ENCODE measurements around the gene RNF213.

Gene RNF213

GRCh38 chr17:80374732-80375585 lies 114.3 kb downstream of the RNF213 start:
- DNase-seq, result no peak

- no peak for DNase-seq
These were observed 115.9 kb downstream of the RNF213 start for GRCh38 chr17:80376531-80376930.

GRCh38 chr17:80377798-80378197 lies 117.1 kb downstream of the RNF213 start:
- DNase-seq, result no peak

GRCh38 chr17:80379348-80379747 lies 118.7 kb downstream of the RNF213 start:
- DNase-seq, result no peak

GRCh38 chr17:80380068-80380467 lies 119.4 kb downstream of the RNF213 start:
- no peak for DNase-seq

GRCh38 chr17:80380555-80381002 lies 119.9 kb downstream of the RNF213 start:
- DNase-seq, result no peak

- no peak for DNase-seq
These were observed 120.8 kb downstream of the RNF213 start for GRCh38 chr17:80381416-80381923.

- DNase-seq, result no peak
These were observed 121.8 kb downstream of the RNF213 start for GRCh38 chr17:80382446-80382845.

- DNase-seq, result no peak
These were observed 122.3 kb downstream of the RNF213 start for GRCh38 chr17:80382956-80383355.

- no peak for DNase-seq
These were observed 123.7 kb downstream of the RNF213 start for GRCh38 chr17:80384078-80384960.

GRCh38 chr17:80385046-80385445 lies 124.4 kb downstream of the RNF213 start:
- DNase-seq, result no peak

GRCh38 chr17:80386341-80386740 lies 125.7 kb downstream of the RNF213 start:
- no peak for DNase-seq

- no peak for DNase-seq
These were observed 126.4 kb downstream of the RNF213 start for GRCh38 chr17:80387071-80387470.

- no peak for DNase-seq
These were observed 127.5 kb downstream of the RNF213 start for GRCh38 chr17:80388175-80388574.

- no peak for DNase-seq
These were observed 127.9 kb downstream of the RNF213 start for GRCh38 chr17:80388601-80389000.

GRCh38 chr17:80389011-80389995 lies 128.7 kb downstream of the RNF213 start:
- DNase-seq, result no peak

GRCh38 chr17:80393241-80393890 lies 132.7 kb downstream of the RNF213 start:
- no peak for DNase-seq

- no peak for DNase-seq
These were observed 133.3 kb downstream of the RNF213 start for GRCh38 chr17:80393961-80394360.

- DNase-seq, result no peak
These were observed 134.1 kb downstream of the RNF213 start for GRCh38 chr17:80394629-80395216.

- DNase-seq, result no peak
These were observed 134.9 kb downstream of the RNF213 start for GRCh38 chr17:80395402-80396151.
